Measurements from ENCODE around the gene EDARADD. TPM values are rescaled to one million over a fixed set of nuclear protein-coding genes. Genes with fewer than 3 reads are reported as not detected.
"Not testable (repeated sequence)": the region's sequence is repeated elsewhere in the genome, so short reads cannot be mapped to it uniquely, and the experiment has no call there.

EDARADD gene
- total RNA-seq, 1 experiment from 2014 or later, result not detected

GRCh38 chr1:236492378-236492777, 98.3 kb downstream of the EDARADD start:
- Histone ChIP-seq H3K4me1 (replicated peaks) (peaks cover 13% of the 10 kb centered on the region), H3K36me3 (no peaks in the 10 kb centered on the region), H3K9me3 (replicated peaks) (no peaks in the 10 kb centered on the region), H3K27ac (no peak overlapping the region), H3K27me3 (replicated peaks) (0 out of 2 replicates have a peak, but pooled peaks cover 2% of the 10 kb centered on the region), H3K4me3 (no peak overlapping the region)
- no peak for DNase-seq (ENCODE audit: low read depth in 1 of 2, low spot score in 2 of 2)

GRCh38 chr1:236494082-236494481, 100.0 kb downstream of the EDARADD start:
- Histone ChIP-seq H3K4me1 (replicated peaks) (peaks cover 13% of the 10 kb centered on the region), H3K27ac (no peak overlapping the region), H3K27me3 (replicated peaks) (0 out of 2 replicates have a peak, but pooled peaks cover 2% of the 10 kb centered on the region), H3K9me3 (replicated peaks) (no peaks in the 10 kb centered on the region), H3K36me3 (no peaks in the 10 kb centered on the region), H3K4me3 (no peak overlapping the region)
- DNase-seq (ENCODE audit: low read depth in 1 of 2, low spot score in 2 of 2), result no peak

GRCh38 chr1:236494586-236495466, 100.7 kb downstream of the EDARADD start:
- Histone ChIP-seq H3K9me3 (replicated peaks) (no peaks in the 10 kb centered on the region), H3K36me3 (no peaks in the 10 kb centered on the region), H3K27ac (no peak overlapping the region), H3K27me3 (replicated peaks) (no peaks in the 10 kb centered on the region), H3K4me1 (replicated peaks) (peaks cover 13% of the 10 kb centered on the region), H3K4me3 (no peak overlapping the region)
- DNase-seq (ENCODE audit: low read depth in 1 of 2, low spot score in 2 of 2), result no peak

- Histone ChIP-seq H3K9me3 (replicated peaks) (no peaks in the 10 kb centered on the region), H3K4me3 (no peak overlapping the region), H3K36me3 (no peaks in the 10 kb centered on the region), H3K4me1 (replicated peaks) (peaks cover 13% of the 10 kb centered on the region), H3K27me3 (replicated peaks) (no peaks in the 10 kb centered on the region), H3K27ac (no peak overlapping the region)
- DNase-seq (ENCODE audit: low read depth in 1 of 2, low spot score in 2 of 2), result no peak
These were observed 101.5 kb downstream of the EDARADD start for GRCh38 chr1:236495467-236496112.

GRCh38 chr1:236497908-236498307, 103.8 kb downstream of the EDARADD start:
- Histone ChIP-seq H3K27ac (no peak overlapping the region), H3K9me3 (replicated peaks) (no peaks in the 10 kb centered on the region), H3K4me3 (no peak overlapping the region), H3K36me3 (no peaks in the 10 kb centered on the region), H3K27me3 (replicated peaks) (no peaks in the 10 kb centered on the region), H3K4me1 (replicated peaks) (peaks cover 23% of the 10 kb centered on the region)
- DNase-seq (ENCODE audit: low read depth in 1 of 2, low spot score in 2 of 2), result no peak

GRCh38 chr1:236501093-236501492, 107.0 kb downstream of the EDARADD start:
- Histone ChIP-seq H3K36me3 (no peaks in the 10 kb centered on the region), H3K27ac (no peak overlapping the region), H3K4me1 (replicated peaks) (peaks cover 24% of the 10 kb centered on the region), H3K27me3 (replicated peaks) (no peaks in the 10 kb centered on the region), H3K9me3 (replicated peaks) (no peaks in the 10 kb centered on the region), H3K4me3 (no peak overlapping the region)
- no peak for DNase-seq (ENCODE audit: low read depth in 1 of 2, low spot score in 2 of 2)

GRCh38 chr1:236502579-236502971, 108.5 kb downstream of the EDARADD start:
- peak; percentile 74 to 75 for DNase-seq (ENCODE audit: low read depth in 1 of 2, low spot score in 2 of 2)
- Histone ChIP-seq H3K27me3 (replicated peaks) (no peaks in the 10 kb centered on the region), H3K27ac (peak overlapping the region; percentile 87), H3K9me3 (replicated peaks) (no peaks in the 10 kb centered on the region), H3K4me1 (replicated peaks) (peaks cover 27% of the 10 kb centered on the region), H3K36me3 (no peaks in the 10 kb centered on the region), H3K4me3 (no peak overlapping the region)

- DNase-seq (ENCODE audit: low read depth in 1 of 2, low spot score in 2 of 2), result peak; percentile 95 to 96
- peak overlapping the region; percentile 8 for H3K4me3 ChIP-seq
- H3K27me3 ChIP-seq (replicated peaks), result no peaks in the 10 kb centered on the region
- peaks cover 31% of the 10 kb centered on the region for H3K4me1 ChIP-seq (replicated peaks)
- no peaks in the 10 kb centered on the region for H3K9me3 ChIP-seq (replicated peaks)
- H3K36me3 ChIP-seq, result no peaks in the 10 kb centered on the region
- H3K27ac ChIP-seq, result peak overlapping the region; percentile 87
These were observed 109.0 kb downstream of the EDARADD start for GRCh38 chr1:236502972-236503639.

GRCh38 chr1:236504338-236504737, 110.3 kb downstream of the EDARADD start:
- not testable (repeated sequence) for DNase-seq (ENCODE audit: low read depth in 1 of 2, low spot score in 2 of 2); H3K36me3 ChIP-seq; H3K27me3 ChIP-seq (replicated peaks); H3K9me3 ChIP-seq (replicated peaks); H3K27ac ChIP-seq; H3K4me3 ChIP-seq
- peaks cover 31% of the 10 kb centered on the region for H3K4me1 ChIP-seq (replicated peaks)

- H3K36me3 ChIP-seq, result no peaks in the 10 kb centered on the region
- peaks cover 27% of the 10 kb centered on the region for H3K4me1 ChIP-seq (replicated peaks)
- no peak overlapping the region for H3K4me3 ChIP-seq
- H3K27me3 ChIP-seq (replicated peaks), result no peaks in the 10 kb centered on the region
- H3K9me3 ChIP-seq (replicated peaks), result no peaks in the 10 kb centered on the region
- DNase-seq (ENCODE audit: low read depth in 1 of 2, low spot score in 2 of 2), result peak in 1 of 2 experiments; percentile 65
- no peak overlapping the region for H3K27ac ChIP-seq
These were observed 113.1 kb downstream of the EDARADD start for GRCh38 chr1:236507022-236507700.

GRCh38 chr1:236508593-236509027, 114.5 kb downstream of the EDARADD start:
- no peak for DNase-seq (ENCODE audit: low read depth in 1 of 2, low spot score in 2 of 2)
- Histone ChIP-seq H3K36me3 (no peaks in the 10 kb centered on the region), H3K4me1 (replicated peaks) (peaks cover 16% of the 10 kb centered on the region), H3K4me3 (no peak overlapping the region), H3K27ac (no peak overlapping the region), H3K9me3 (replicated peaks) (no peaks in the 10 kb centered on the region), H3K27me3 (replicated peaks) (no peaks in the 10 kb centered on the region)

- no peak overlapping the region for H3K4me3 ChIP-seq
- no peaks in the 10 kb centered on the region for H3K36me3 ChIP-seq
- H3K4me1 ChIP-seq (replicated peaks), result peaks cover 14% of the 10 kb centered on the region
- no peaks in the 10 kb centered on the region for H3K9me3 ChIP-seq (replicated peaks)
- DNase-seq (ENCODE audit: low read depth in 1 of 2, low spot score in 2 of 2), result no peak
- no peaks in the 10 kb centered on the region for H3K27me3 ChIP-seq (replicated peaks)
- H3K27ac ChIP-seq, result no peak overlapping the region
These were observed 115.1 kb downstream of the EDARADD start for GRCh38 chr1:236509203-236509602.

GRCh38 chr1:236509647-236510401, 115.7 kb downstream of the EDARADD start:
- no peak for DNase-seq (ENCODE audit: low read depth in 1 of 2, low spot score in 2 of 2)
- Histone ChIP-seq H3K9me3 (replicated peaks) (no peaks in the 10 kb centered on the region), H3K4me3 (no peak overlapping the region), H3K27me3 (replicated peaks) (no peaks in the 10 kb centered on the region), H3K4me1 (replicated peaks) (peaks cover 14% of the 10 kb centered on the region), H3K36me3 (no peaks in the 10 kb centered on the region), H3K27ac (no peak overlapping the region)

All from SJSA1 (cell line).